GM10266 (cell line): Measurements from ENCODE around the gene PLAAT5.

Experiments used
- DNase-seq: peaks from one replicate; pipeline ENCODE4 v3.0.0; 2012; ENCODE audit errors: extremely low spot score
- CTCF ChIP-seq: IDR thresholded peaks from 2 replicates; pipeline ENCODE4 v1.5.1; 2012; ENCODE audit warnings: mild to moderate bottlenecking, low read depth; ENCODE audit not compliant: control insufficient read depth, insufficient read depth; ENCODE audit errors: missing control alignments

Gene PLAAT5

GRCh38 chr11:63521896-63522295 lies 30.9 kb upstream of the PLAAT5 start:
- no peak for DNase-seq
- TF ChIP-seq CTCF = no peak

DNA sequence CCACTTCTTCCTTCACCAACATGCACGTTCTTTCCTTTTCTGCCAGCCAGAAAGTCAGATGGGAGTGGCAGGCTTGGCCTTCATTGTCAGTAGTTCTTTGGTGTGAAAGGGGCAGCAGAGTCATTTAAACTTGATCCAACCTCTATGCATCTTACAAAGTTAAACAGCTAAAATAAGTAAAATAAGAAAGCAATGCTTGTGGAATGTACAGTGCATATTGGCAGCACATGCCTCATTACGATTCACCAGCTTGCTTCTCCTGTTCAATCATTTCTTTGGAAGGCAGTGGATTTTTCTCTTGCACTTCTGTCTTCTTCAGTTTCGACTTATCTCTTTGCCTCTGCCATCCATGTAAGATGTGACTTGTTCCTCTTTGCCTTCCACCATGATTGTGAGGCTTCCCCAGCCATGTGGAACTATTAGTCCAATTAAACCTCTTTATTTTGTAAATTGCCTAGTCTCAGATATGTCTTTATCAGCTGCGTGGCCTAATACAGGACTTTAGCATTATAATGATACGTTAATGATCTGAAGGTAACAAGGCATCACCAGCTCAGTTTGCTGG lies 29.7 kb upstream of the PLAAT5 start:
- TF ChIP-seq CTCF = no peak
- no peak for DNase-seq

DNA sequence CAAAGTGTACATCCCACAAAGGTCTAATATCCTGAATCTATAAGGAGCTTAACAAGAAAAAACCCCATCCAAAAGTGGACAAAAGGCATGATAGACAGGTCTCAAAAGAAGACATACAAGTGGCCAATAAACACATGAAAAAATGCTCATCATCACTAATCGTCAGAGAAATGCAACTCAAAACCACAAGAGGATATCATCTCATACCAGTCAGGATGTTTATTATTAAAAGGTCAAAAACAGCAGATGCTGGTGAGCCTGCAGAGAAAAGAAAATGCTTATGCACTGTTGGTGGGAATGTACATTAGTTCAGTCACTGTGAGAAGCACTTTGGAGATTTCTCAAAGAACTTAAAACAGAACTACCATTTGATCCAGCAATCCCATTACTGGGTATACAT lies 27.6 kb upstream of the PLAAT5 start:
- no peak for TF ChIP-seq CTCF
- DNase-seq = no peak

- TF ChIP-seq CTCF = no peak
- no peak for DNase-seq
Observed at GRCh38 chr11:63517156-63517555, 26.2 kb upstream of the PLAAT5 start.

GRCh38 chr11:63516109-63516508 lies 25.1 kb upstream of the PLAAT5 start:
- no peak for TF ChIP-seq CTCF
- no peak for DNase-seq

DNA sequence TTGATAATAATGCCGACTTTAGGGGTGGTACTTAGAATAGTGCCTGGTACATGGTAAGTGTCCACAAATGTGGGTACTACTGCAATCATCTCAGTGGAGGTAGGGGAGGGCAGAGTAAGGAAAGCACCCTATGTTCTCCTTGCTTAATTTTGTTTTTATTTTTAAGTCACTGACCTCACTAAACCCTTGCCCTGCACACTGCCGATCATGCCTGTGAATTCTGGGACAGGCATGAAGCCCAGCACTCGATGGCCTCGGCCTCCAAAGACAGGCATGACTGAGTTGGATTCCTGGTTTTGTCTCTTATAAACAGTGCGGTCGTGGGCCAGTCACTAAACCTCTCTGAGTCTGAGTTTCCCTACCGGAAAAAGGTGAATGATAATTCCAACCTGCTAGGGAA lies 21.8 kb upstream of the PLAAT5 start:
- no peak for DNase-seq
- TF ChIP-seq CTCF = no peak

DNA sequence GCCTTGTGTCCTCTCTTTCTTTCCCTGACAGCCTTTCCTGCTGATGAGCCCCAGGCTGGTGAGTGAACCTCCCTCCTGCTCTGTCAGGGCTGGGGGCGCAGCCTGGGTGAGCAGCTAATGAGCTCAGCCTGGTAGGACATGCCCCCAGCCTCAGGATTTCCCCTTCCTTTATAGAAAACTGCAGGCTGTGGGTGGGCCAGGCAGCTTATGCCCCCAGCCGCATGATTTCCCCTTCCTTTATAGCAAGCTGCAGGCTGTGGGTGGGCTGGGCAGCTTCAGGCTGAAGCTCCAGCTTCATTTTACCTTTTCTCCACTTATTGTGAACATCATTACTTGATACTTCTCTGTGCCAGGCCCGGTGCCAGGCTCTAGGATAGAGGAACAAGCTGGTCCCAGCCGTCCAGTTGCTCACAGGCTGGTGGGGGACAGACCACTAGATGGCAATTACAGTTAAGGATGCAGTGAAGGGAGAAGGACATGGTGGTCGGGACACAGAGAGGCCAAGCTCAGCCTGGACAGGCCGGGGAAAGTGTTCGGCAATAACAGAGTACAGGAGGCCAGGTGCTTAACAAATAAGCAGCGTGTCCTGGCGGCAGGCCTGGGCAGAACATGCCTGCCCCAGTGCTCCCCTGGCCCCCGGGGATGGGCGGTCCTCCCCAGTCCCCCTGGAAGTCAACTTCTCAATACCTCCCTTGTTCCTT lies 20.2 kb upstream of the PLAAT5 start:
- no peak for DNase-seq
- TF ChIP-seq CTCF = no peak
